K562 (cell line): Measurements from ENCODE around the gene LDLR. TPM values are rescaled to one million over a fixed set of nuclear protein-coding genes. Genes with fewer than 3 reads are reported as not detected.

Source experiments
- ATF3 ChIP-seq, 2 experiments: fragments of 450-650 bp in 1 of 2; sonication (generic) in 1 of 2; formaldehyde crosslinking in 1 of 2; IDR thresholded peaks in 1 of 2; conservative IDR thresholded peaks in 1 of 2; 2 replicates each; pipeline versions ENCODE4 v1.6.1 to v1.8.1; 2016 to 2023; ENCODE audit warnings: mild to moderate bottlenecking in 2 of 2, moderate library complexity in 2 of 2, inconsistent platforms in 1 of 2, missing genetic modification reagents in 1 of 2
- BCOR ChIP-seq: fragments of 450-650 bp; IDR thresholded peaks from 2 replicates; pipeline ENCODE4 v1.6.1; 2016
- CBX5 ChIP-seq: IDR thresholded peaks from 2 replicates; pipeline ENCODE4 v1.6.1; 2014; ENCODE audit warnings: low read depth, borderline replicate concordance
- ESRRB ChIP-seq: fragments of 250-450 bp; sonication (Bioruptor Pico); IDR thresholded peaks from 2 replicates; pipeline ENCODE4 v1.5.0; 2020; ENCODE audit warnings: mild to moderate bottlenecking, moderate library complexity, borderline replicate concordance
- FOSL1 ChIP-seq: fragments of 200-800 bp; sonication (Bioruptor generic); conservative IDR thresholded peaks from 2 replicates; pipeline ENCODE4 v1.6.1; 2016; ENCODE audit warnings: missing genetic modification characterization, missing compliant biosample characterization
- FOXP4 ChIP-seq: sonication (generic); formaldehyde crosslinking; IDR thresholded peaks from 2 replicates; pipeline ENCODE4 v1.8.0; 2022; ENCODE audit warnings: mild to moderate bottlenecking, missing genetic modification reagents, borderline replicate concordance
- JUN ChIP-seq, 2 experiments: sonication (generic) in 1 of 2; formaldehyde crosslinking in 1 of 2; IDR thresholded peaks; 2 replicates each; pipeline versions ENCODE4 v1.6.1 to v1.8.0; 2012 to 2022; ENCODE audit warnings: borderline replicate concordance in 2 of 2, mild to moderate bottlenecking in 2 of 2, improper control_type of control experiment in 1 of 2, low read depth in 1 of 2, low read length in 1 of 2, missing genetic modification reagents in 1 of 2
- MAFG ChIP-seq: fragments of 450-650 bp; conservative IDR thresholded peaks from 2 replicates; pipeline ENCODE4 v1.6.1; 2016; ENCODE audit warnings: missing genetic modification characterization, missing compliant biosample characterization
- MBD2 ChIP-seq: sonication (generic); IDR thresholded peaks from 2 replicates; pipeline ENCODE4 v1.6.1; 2016; ENCODE audit warnings: low read depth, borderline replicate concordance
- NFIC ChIP-seq: fragments of 450-650 bp; IDR thresholded peaks from 2 replicates; pipeline ENCODE4 v1.6.1; 2017; ENCODE audit warnings: mild to moderate bottlenecking, inconsistent platforms
- NR2C2 ChIP-seq, 2 experiments: fragments of 200-800 bp in 1 of 2; sonication (Bioruptor generic) in 1 of 2; sonication (generic) in 1 of 2; formaldehyde crosslinking in 1 of 2; IDR thresholded peaks; 2 replicates each; pipeline versions ENCODE4 v1.6.1 to v1.8.0; 2016 to 2022; ENCODE audit warnings: mild to moderate bottlenecking in 1 of 2, missing compliant biosample characterization in 1 of 2, missing genetic modification characterization in 1 of 2, missing genetic modification reagents in 1 of 2
- NR2F6 ChIP-seq: fragments of 450-650 bp; formaldehyde crosslinking; IDR thresholded peaks from 2 replicates; pipeline ENCODE4 v1.4.0; 2020; ENCODE audit warnings: mild to moderate bottlenecking
- PYGO2 ChIP-seq: fragments of 450-650 bp; IDR thresholded peaks from 2 replicates; pipeline ENCODE4 v1.6.1; 2016; ENCODE audit warnings: mild to moderate bottlenecking, missing genetic modification characterization, moderate library complexity, missing compliant biosample characterization
- SREBF1 ChIP-seq: fragments of 150-350 bp; IDR thresholded peaks from 2 replicates; pipeline ENCODE4 v1.6.1; 2014; ENCODE audit warnings: antibody characterized with exemption, low read depth, low read length, borderline replicate concordance
- TCF7L2 ChIP-seq: fragments of 150-350 bp; IDR thresholded peaks from 2 replicates; pipeline ENCODE4 v1.6.1; 2016; ENCODE audit warnings: low read depth, mild to moderate bottlenecking, low read length, moderate library complexity
- TEAD1 ChIP-seq, 2 experiments: fragments of 450-650 bp in 1 of 2; sonication (generic) in 1 of 2; formaldehyde crosslinking; IDR thresholded peaks; 2 replicates each; pipeline versions ENCODE4 v1.4.0 to v1.8.0; 2020 to 2022; ENCODE audit warnings: mild to moderate bottlenecking in 2 of 2, missing genetic modification reagents in 1 of 2
- TEAD2 ChIP-seq: fragments of 450-650 bp; IDR thresholded peaks from 2 replicates; pipeline ENCODE4 v1.6.1; 2016; ENCODE audit warnings: missing genetic modification characterization, control low read depth, missing compliant biosample characterization
- THRB ChIP-seq: fragments of 450-650 bp; formaldehyde crosslinking; conservative IDR thresholded peaks from 2 replicates; pipeline ENCODE4 v1.4.0; 2022; ENCODE audit warnings: mild to moderate bottlenecking, missing genetic modification characterization
- ZBTB33 ChIP-seq: sonication (generic); formaldehyde crosslinking; IDR thresholded peaks from 2 replicates; pipeline ENCODE4 v1.8.1; 2023; ENCODE audit warnings: mild to moderate bottlenecking, missing genetic modification reagents
- ZNF121 ChIP-seq: sonication (generic); formaldehyde crosslinking; conservative IDR thresholded peaks from 2 replicates; pipeline ENCODE4 v1.8.0; 2022; ENCODE audit warnings: missing genetic modification reagents
- ZNF436 ChIP-seq: fragments of 250-450, 450-650 bp; sonication (Bioruptor Pico); formaldehyde crosslinking; IDR thresholded peaks from 2 replicates; pipeline ENCODE4 v1.7.0; 2020; ENCODE audit warnings: mild to moderate bottlenecking
- polyA plus RNA-seq, 8 experiments: library from polyadenylated mRNA; depleted of rRNA in 4 of 8; stranded (reverse) in 5 of 8; unstranded in 3 of 8; fragments of >200 nt; fragmentation: Nextera tagmentation in 2 of 8; fragmentation: Illumina TruSeq in 1 of 8; extraction: Ambion mirVana in 2 of 8; extraction: Trizol in 1 of 8; gene quantifications; 2 replicates each; pipeline versions ENCODE4 v1.2.1 to v1.2.3, GENCODE V29; 2011 to 2014; ENCODE audit warnings: inconsistent platforms in 1 of 8, missing spikeins in 1 of 8
- total RNA-seq, 7 experiments: library from RNA; depleted of rRNA in 6 of 7; stranded (reverse); fragments of >200 nt in 6 of 7; fragmentation: Illumina TruSeq in 2 of 7; extraction: Trizol in 2 of 7; gene quantifications; 2 replicates each; pipeline versions ENCODE4 v1.2.1 to v1.2.3, GENCODE V29; 2011 to 2021; ENCODE audit warnings: low replicate concordance in 1 of 7

Gene LDLR
- total and polyA plus RNA-seq, 9 of the 15 experiments (the other 6 are each of a cell fraction or from before 2014, with no cell fraction given): 19.9 to 114 (median 56.3) TPM

- TF ChIP-seq NR2C2 (CRISPR knock-in tag; IDR thresholded peaks at IDR 0.05) (peak; percentile 28; the same call in 1 of the 2 replicates), NR2C2 (tag; IDR thresholded peaks at IDR 0.05) (no peak), MAFG (tag) (no peak), FOSL1 (peak; percentile 89), ATF3 (IDR thresholded peaks at IDR 0.05) (peak; percentile 61), ATF3 (CRISPR knock-in tag; conservative IDR thresholded peaks at IDR 0.05) (no peak), ZNF436 (no peak), MBD2 (0 out of 2 replicates have a peak, but pooled peaks have one; percentile 26), PYGO2 (tag) (no peak), ZBTB33 (CRISPR knock-in tag) (no peak), JUN (IDR thresholded peaks at IDR 0.05; ENCODE audit: borderline replicate concordance, low read depth, low read length) (peak; percentile 69), JUN (CRISPR knock-in tag; IDR thresholded peaks at IDR 0.05; ENCODE audit: borderline replicate concordance) (no peak), ZNF121 (CRISPR knock-in tag) (no peak), NFIC (peak; percentile 85), THRB (no peak), TEAD1 (CRISPR knock-in tag; IDR thresholded peaks at IDR 0.05) (peak; percentile 58 to 67; a peak in 2 of 4 replicates), TEAD2 (no peak), SREBF1 (no peak), BCOR (peak; percentile 7; the same call in 1 of the 2 replicates), ESRRB (no peak), NR2F6 (CRISPR knock-in tag) (no peak), TCF7L2 (no peak), FOXP4 (no peak), CBX5 (no peak)
Observed at GRCh38 chr19:11142528-11143171, 53.4 kb downstream of the LDLR start (continued).
